ENCODE measurements around the gene ACO1. TPM values are rescaled to one million over a fixed set of nuclear protein-coding genes. Genes with fewer than 3 reads are reported as not detected.

The ACO1 gene
- total RNA-seq, result 1 to 10 TPM; 5.2 to 8.5 (median 8.0) TPM
- total RNA-seq (2013), result 8.3 TPM
- total RNA-seq, result 5.6 to 25.6 (median 13.6) reads per million in 29 experiments

- ATAC-seq (replicated peaks in 1 of 4) (peak; percentile 97 to 98 (median 97)), DNase-seq (peak; percentile 58 to 93 (median 80))
- Histone ChIP-seq H3K4me1 (ENCODE audit: control insufficient read depth in 1 of 2, extremely low read depth in 1 of 2, insufficient read depth in 2 of 2, low read length in 2 of 2) (peaks cover 3 to 16% of the 10 kb centered on the region in 2 experiments), H3K9me3 (no peaks in the 10 kb centered on the region), H3K4me3 (ENCODE audit: control insufficient read depth in 1 of 2, extremely low read depth in 1 of 2, low read length in 1 of 2) (peak within 1 kb of the TSS; percentile 75 to 77), H3K36me3 (ENCODE audit: control insufficient read depth in 2 of 2, extremely low read depth in 1 of 2, insufficient read depth in 1 of 2, low read length in 1 of 2) (peaks cover 0 to 3% of the 10 kb centered on the region in 2 donors), H3K27ac (ENCODE audit: low read length) (no peak within 1 kb of the TSS), H3K27me3 (replicated peaks in 1 of 2; ENCODE audit: control insufficient read depth in 2 of 2, extremely low read depth in 1 of 2, insufficient read depth in 2 of 2, low read length in 1 of 2) (peaks cover 3 to 7% of the 10 kb centered on the region in 2 experiments)
- POLR2A ChIA-PET, result interaction anchor here (0.6 to 1.3 kb wide), 2 partner anchors 188 to 580 kb away, joined by 3 to 6 read pairs; no protein-coding TSS in a partner anchor
- H3K9me3 Mint-ChIP-seq, result no peaks in the 10 kb centered on the region
- no peaks in the 10 kb centered on the region for H3K36me3 Mint-ChIP-seq
- WGBS (ENCODE audit: insufficient coverage), result 1% methylated on average over 68 of the region's 73 CpGs
- CTCF ChIA-PET, result interaction anchor here (0.5 to 5.4 kb wide), 14 partner anchors 46 to 584 kb away, joined by 3 to 71 read pairs (median 5); partner anchors contain the start of genes NDUFB6 (in 1 of the 2) and RIGI (in 1 of the 2)
- peak within 1 kb of the TSS in 1 of 2 donors; percentile 57 for H3K27ac Mint-ChIP-seq
- peaks cover 10 to 11% of the 10 kb centered on the region in 2 donors for H3K27me3 Mint-ChIP-seq
- peaks cover 17 to 26% (median 25%) of the 10 kb centered on the region in 3 donors for H3K4me1 Mint-ChIP-seq
- peak within 1 kb of the TSS; percentile 82 to 85 (median 84) for H3K4me3 Mint-ChIP-seq
Measured at GRCh38 chr9:32384364-32385151, at the start of gene ACO1. TSS of gene ACO1 (plus strand) at chr9:32384643. CDS start at chr9:32405507, 20,864 bp downstream.

GRCh38 chr9:32334916-32335895, 49.2 kb upstream of the ACO1 start:
- H3K4me3 Mint-ChIP-seq, result no peak overlapping the region
- H3K4me1 Mint-ChIP-seq, result peaks cover 0 to 5% (median 0%) of the 10 kb centered on the region in 3 donors
- H3K27ac Mint-ChIP-seq, result no peak overlapping the region
- DNase-seq (no peak), ATAC-seq (replicated peaks in 1 of 4) (no peak)
- Histone ChIP-seq H3K9me3 (no peaks in the 10 kb centered on the region), H3K36me3 (ENCODE audit: control insufficient read depth in 2 of 2, extremely low read depth in 1 of 2, insufficient read depth in 1 of 2, low read length in 1 of 2) (no peaks in the 10 kb centered on the region), H3K27ac (ENCODE audit: low read length) (no peak overlapping the region), H3K27me3 (replicated peaks in 1 of 2; ENCODE audit: control insufficient read depth in 2 of 2, extremely low read depth in 1 of 2, insufficient read depth in 2 of 2, low read length in 1 of 2) (no peaks in the 10 kb centered on the region), H3K4me1 (ENCODE audit: control insufficient read depth in 1 of 2, extremely low read depth in 1 of 2, insufficient read depth in 2 of 2, low read length in 2 of 2) (no peaks in the 10 kb centered on the region), H3K4me3 (ENCODE audit: control insufficient read depth in 1 of 2, extremely low read depth in 1 of 2, low read length in 1 of 2) (no peak overlapping the region)
- H3K9me3 Mint-ChIP-seq, result no peaks in the 10 kb centered on the region
- H3K27me3 Mint-ChIP-seq, result peaks cover 0 to 15% of the 10 kb centered on the region in 2 donors
- no peaks in the 10 kb centered on the region for H3K36me3 Mint-ChIP-seq
- 60% methylated on average over 2 of the region's 6 CpGs for WGBS (ENCODE audit: insufficient coverage)
- POLR2A ChIA-PET, result no interaction called here
- CTCF ChIA-PET, result no interaction called here

DNA sequence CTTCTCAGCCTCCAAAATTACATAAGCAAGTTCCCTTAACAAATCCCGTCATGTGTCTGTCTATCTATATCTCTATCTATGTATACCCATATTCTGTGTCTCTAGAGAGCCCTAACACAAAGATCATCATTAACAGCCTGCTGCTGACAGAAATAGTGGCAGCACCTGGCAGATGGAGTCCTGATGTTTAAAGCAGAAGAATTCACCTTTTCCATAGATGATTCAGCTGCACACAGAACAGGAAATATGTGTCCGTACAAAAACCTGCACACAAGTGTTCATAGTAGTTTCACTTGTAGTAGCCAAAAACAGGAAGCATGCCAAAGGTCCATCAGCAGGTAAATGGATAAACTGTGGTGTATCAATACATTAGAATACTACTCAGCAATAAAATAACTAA, 45.0 kb upstream of the ACO1 start:
- H3K4me1 ChIP-seq (ENCODE audit: control insufficient read depth in 1 of 2, extremely low read depth in 1 of 2, insufficient read depth in 2 of 2, low read length in 2 of 2), result peaks cover 0 to 1% of the 10 kb centered on the region in 2 experiments
- no peak overlapping the region for H3K27ac ChIP-seq (ENCODE audit: low read length)
- no peak for ATAC-seq (replicated peaks in 1 of 4)
- WGBS (ENCODE audit: insufficient coverage), result 100% methylated on average over 1 of the region's 2 CpGs
- POLR2A ChIA-PET, result no interaction called here
- H3K36me3 Mint-ChIP-seq, result no peaks in the 10 kb centered on the region
- no peaks in the 10 kb centered on the region for H3K27me3 ChIP-seq (replicated peaks in 1 of 2; ENCODE audit: control insufficient read depth in 2 of 2, extremely low read depth in 1 of 2, insufficient read depth in 2 of 2, low read length in 1 of 2)
- CTCF ChIA-PET, result no interaction called here
- H3K4me3 Mint-ChIP-seq, result no peak overlapping the region
- H3K4me1 Mint-ChIP-seq, result peaks cover 5 to 15% (median 11%) of the 10 kb centered on the region in 3 donors
- H3K36me3 ChIP-seq (ENCODE audit: control insufficient read depth in 2 of 2, extremely low read depth in 1 of 2, insufficient read depth in 1 of 2, low read length in 1 of 2), result no peaks in the 10 kb centered on the region
- H3K27ac Mint-ChIP-seq, result no peak overlapping the region
- DNase-seq, result no peak
- H3K4me3 ChIP-seq (ENCODE audit: control insufficient read depth in 1 of 2, extremely low read depth in 1 of 2, low read length in 1 of 2), result no peak overlapping the region
- H3K9me3 ChIP-seq, result no peaks in the 10 kb centered on the region
- H3K27me3 Mint-ChIP-seq, result peaks cover 0 to 15% of the 10 kb centered on the region in 2 donors
- no peaks in the 10 kb centered on the region for H3K9me3 Mint-ChIP-seq

GRCh38 chr9:32340361-32340760, 44.1 kb upstream of the ACO1 start:
- Mint-ChIP-seq H3K4me1 (peaks cover 5 to 23% (median 18%) of the 10 kb centered on the region in 3 donors), H3K27ac (no peak overlapping the region), H3K27me3 (peaks cover 0 to 7% of the 10 kb centered on the region in 2 donors), H3K9me3 (no peaks in the 10 kb centered on the region), H3K4me3 (no peak overlapping the region), H3K36me3 (no peaks in the 10 kb centered on the region)
- Histone ChIP-seq H3K4me1 (ENCODE audit: control insufficient read depth in 1 of 2, extremely low read depth in 1 of 2, insufficient read depth in 2 of 2, low read length in 2 of 2) (peaks cover 0 to 5% of the 10 kb centered on the region in 2 experiments), H3K36me3 (ENCODE audit: control insufficient read depth in 2 of 2, extremely low read depth in 1 of 2, insufficient read depth in 1 of 2, low read length in 1 of 2) (no peaks in the 10 kb centered on the region), H3K4me3 (ENCODE audit: control insufficient read depth in 1 of 2, extremely low read depth in 1 of 2, low read length in 1 of 2) (no peak overlapping the region), H3K9me3 (no peaks in the 10 kb centered on the region), H3K27me3 (replicated peaks in 1 of 2; ENCODE audit: control insufficient read depth in 2 of 2, extremely low read depth in 1 of 2, insufficient read depth in 2 of 2, low read length in 1 of 2) (no peaks in the 10 kb centered on the region), H3K27ac (ENCODE audit: low read length) (no peak overlapping the region)
- ChIA-PET POLR2A (no interaction called here), CTCF (interaction anchor here in 1 of 2 donors (0.6 kb wide), 2 partner anchors 15 to 26 kb away, joined by 4 read pairs; no protein-coding TSS in a partner anchor)
- 42% methylated on average over 5 of the region's 5 CpGs for WGBS (ENCODE audit: insufficient coverage)
- no peak for ATAC-seq (replicated peaks in 1 of 4)
- no peak for DNase-seq

GRCh38 chr9:32344551-32345182, 39.8 kb upstream of the ACO1 start:
- Mint-ChIP-seq H3K9me3 (no peaks in the 10 kb centered on the region), H3K4me3 (peak overlapping the region in 2 of 3 donors; percentile 14 to 23), H3K36me3 (no peaks in the 10 kb centered on the region), H3K4me1 (peaks cover 0 to 23% (median 19%) of the 10 kb centered on the region in 3 donors), H3K27me3 (peaks cover 0 to 3% of the 10 kb centered on the region in 2 donors), H3K27ac (no peak overlapping the region)
- no peak overlapping the region for H3K4me3 ChIP-seq (ENCODE audit: control insufficient read depth in 1 of 2, extremely low read depth in 1 of 2, low read length in 1 of 2)
- 76% methylated on average over 3 of the region's 6 CpGs for WGBS (ENCODE audit: insufficient coverage)
- ATAC-seq (replicated peaks in 1 of 4), result peak in 1 of 4 experiments; percentile 44
- H3K27ac ChIP-seq (ENCODE audit: low read length), result no peak overlapping the region
- no peaks in the 10 kb centered on the region for H3K27me3 ChIP-seq (replicated peaks in 1 of 2; ENCODE audit: control insufficient read depth in 2 of 2, extremely low read depth in 1 of 2, insufficient read depth in 2 of 2, low read length in 1 of 2)
- no peaks in the 10 kb centered on the region for H3K9me3 ChIP-seq
- CTCF ChIA-PET, result interaction anchor here in 1 of 2 donors (0.6 kb wide), 1 partner anchor 13 kb away, joined by 5 read pairs; no protein-coding TSS in a partner anchor
- POLR2A ChIA-PET, result interaction anchor here in 1 of 2 donors (0.5 kb wide), 1 partner anchor 75 kb away, joined by 4 read pairs; no protein-coding TSS in a partner anchor
- H3K4me1 ChIP-seq (ENCODE audit: control insufficient read depth in 1 of 2, extremely low read depth in 1 of 2, insufficient read depth in 2 of 2, low read length in 2 of 2), result peaks cover 0 to 5% of the 10 kb centered on the region in 2 experiments
- no peaks in the 10 kb centered on the region for H3K36me3 ChIP-seq (ENCODE audit: control insufficient read depth in 2 of 2, extremely low read depth in 1 of 2, insufficient read depth in 1 of 2, low read length in 1 of 2)
- no peak for DNase-seq
